ENCODE measurements around the gene CYBRD1.

Gene CYBRD1

DNA sequence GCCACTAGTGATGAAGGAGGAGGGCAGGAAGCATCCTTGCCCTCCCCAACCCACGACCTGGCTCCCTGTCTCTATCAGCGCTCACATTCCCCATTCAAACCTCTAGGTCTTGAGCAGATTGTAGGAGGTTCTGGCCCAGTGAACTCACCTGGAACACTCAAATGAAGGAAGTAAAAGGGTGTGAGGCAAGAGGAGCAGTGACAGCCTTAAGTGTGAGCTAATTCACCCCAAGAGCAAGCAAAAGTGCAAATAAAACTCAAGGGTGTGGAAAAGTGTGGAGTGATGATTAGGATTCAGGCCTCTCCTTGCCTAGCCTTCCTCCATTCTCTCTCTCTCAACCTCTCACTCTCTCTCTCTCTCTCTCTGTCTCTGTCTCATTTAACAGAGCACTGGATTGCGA, 41.0 kb downstream of the CYBRD1 start:
- ATAC-seq: no peak
- TF ChIP-seq CSDC2 (CRISPR knock-in tag; IDR thresholded peaks at IDR 0.05) (no peak), ZNF8 (CRISPR knock-in tag; IDR thresholded peaks at IDR 0.05) (no peak), PPARA (CRISPR knock-in tag; IDR thresholded peaks at IDR 0.05; ENCODE audit: borderline replicate concordance) (no peak), OSR1 (CRISPR knock-in tag; IDR thresholded peaks at IDR 0.05) (no peak), ZNF565 (CRISPR knock-in tag; conservative IDR thresholded peaks at IDR 0.05; ENCODE audit: low read depth) (no peak), ZFP30 (CRISPR knock-in tag; IDR thresholded peaks at IDR 0.05) (no peak), BACH2 (CRISPR knock-in tag; IDR thresholded peaks at IDR 0.05; ENCODE audit: borderline replicate concordance) (no peak), RARB (CRISPR knock-in tag; IDR thresholded peaks at IDR 0.05) (no peak), GLIS3 (CRISPR knock-in tag; IDR thresholded peaks at IDR 0.05) (no peak), TCF4 (CRISPR knock-in tag; IDR thresholded peaks at IDR 0.05; ENCODE audit: borderline replicate concordance) (no peak), ARNTL (CRISPR knock-in tag; IDR thresholded peaks at IDR 0.05; ENCODE audit: borderline replicate concordance, low read depth) (no peak), ISL1 (CRISPR knock-in tag; IDR thresholded peaks at IDR 0.05) (no peak), SNAI2 (CRISPR knock-in tag; IDR thresholded peaks at IDR 0.05) (no peak), ESRRG (CRISPR knock-in tag; IDR thresholded peaks at IDR 0.05) (no peak), ZFP3 (CRISPR knock-in tag; IDR thresholded peaks at IDR 0.05) (no peak)
- TF ChIP-seq, protein P1, sequence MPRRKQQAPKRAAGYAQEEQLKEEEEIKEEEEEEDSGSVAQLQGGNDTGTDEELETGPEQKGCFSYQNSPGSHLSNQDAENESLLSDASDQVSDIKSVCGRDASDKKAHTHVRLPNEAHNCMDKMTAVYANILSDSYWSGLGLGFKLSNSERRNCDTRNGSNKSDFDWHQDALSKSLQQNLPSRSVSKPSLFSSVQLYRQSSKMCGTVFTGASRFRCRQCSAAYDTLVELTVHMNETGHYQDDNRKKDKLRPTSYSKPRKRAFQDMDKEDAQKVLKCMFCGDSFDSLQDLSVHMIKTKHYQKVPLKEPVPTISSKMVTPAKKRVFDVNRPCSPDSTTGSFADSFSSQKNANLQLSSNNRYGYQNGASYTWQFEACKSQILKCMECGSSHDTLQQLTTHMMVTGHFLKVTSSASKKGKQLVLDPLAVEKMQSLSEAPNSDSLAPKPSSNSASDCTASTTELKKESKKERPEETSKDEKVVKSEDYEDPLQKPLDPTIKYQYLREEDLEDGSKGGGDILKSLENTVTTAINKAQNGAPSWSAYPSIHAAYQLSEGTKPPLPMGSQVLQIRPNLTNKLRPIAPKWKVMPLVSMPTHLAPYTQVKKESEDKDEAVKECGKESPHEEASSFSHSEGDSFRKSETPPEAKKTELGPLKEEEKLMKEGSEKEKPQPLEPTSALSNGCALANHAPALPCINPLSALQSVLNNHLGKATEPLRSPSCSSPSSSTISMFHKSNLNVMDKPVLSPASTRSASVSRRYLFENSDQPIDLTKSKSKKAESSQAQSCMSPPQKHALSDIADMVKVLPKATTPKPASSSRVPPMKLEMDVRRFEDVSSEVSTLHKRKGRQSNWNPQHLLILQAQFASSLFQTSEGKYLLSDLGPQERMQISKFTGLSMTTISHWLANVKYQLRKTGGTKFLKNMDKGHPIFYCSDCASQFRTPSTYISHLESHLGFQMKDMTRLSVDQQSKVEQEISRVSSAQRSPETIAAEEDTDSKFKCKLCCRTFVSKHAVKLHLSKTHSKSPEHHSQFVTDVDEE (CRISPR knock-in tag; IDR thresholded peaks at IDR 0.05): no peak
- TF ChIP-seq, protein P2, sequence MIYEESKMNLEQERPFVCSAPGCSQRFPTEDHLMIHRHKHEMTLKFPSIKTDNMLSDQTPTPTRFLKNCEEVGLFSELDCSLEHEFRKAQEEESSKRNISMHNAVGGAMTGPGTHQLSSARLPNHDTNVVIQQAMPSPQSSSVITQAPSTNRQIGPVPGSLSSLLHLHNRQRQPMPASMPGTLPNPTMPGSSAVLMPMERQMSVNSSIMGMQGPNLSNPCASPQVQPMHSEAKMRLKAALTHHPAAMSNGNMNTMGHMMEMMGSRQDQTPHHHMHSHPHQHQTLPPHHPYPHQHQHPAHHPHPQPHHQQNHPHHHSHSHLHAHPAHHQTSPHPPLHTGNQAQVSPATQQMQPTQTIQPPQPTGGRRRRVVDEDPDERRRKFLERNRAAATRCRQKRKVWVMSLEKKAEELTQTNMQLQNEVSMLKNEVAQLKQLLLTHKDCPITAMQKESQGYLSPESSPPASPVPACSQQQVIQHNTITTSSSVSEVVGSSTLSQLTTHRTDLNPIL (CRISPR knock-in tag; IDR thresholded peaks at IDR 0.05; ENCODE audit: low read depth): no peak
- TF ChIP-seq, protein P3, sequence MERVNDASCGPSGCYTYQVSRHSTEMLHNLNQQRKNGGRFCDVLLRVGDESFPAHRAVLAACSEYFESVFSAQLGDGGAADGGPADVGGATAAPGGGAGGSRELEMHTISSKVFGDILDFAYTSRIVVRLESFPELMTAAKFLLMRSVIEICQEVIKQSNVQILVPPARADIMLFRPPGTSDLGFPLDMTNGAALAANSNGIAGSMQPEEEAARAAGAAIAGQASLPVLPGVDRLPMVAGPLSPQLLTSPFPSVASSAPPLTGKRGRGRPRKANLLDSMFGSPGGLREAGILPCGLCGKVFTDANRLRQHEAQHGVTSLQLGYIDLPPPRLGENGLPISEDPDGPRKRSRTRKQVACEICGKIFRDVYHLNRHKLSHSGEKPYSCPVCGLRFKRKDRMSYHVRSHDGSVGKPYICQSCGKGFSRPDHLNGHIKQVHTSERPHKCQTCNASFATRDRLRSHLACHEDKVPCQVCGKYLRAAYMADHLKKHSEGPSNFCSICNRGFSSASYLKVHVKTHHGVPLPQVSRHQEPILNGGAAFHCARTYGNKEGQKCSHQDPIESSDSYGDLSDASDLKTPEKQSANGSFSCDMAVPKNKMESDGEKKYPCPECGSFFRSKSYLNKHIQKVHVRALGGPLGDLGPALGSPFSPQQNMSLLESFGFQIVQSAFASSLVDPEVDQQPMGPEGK (CRISPR knock-in tag; IDR thresholded peaks at IDR 0.05; ENCODE audit: borderline replicate concordance): no peak
- TF ChIP-seq, protein P4, sequence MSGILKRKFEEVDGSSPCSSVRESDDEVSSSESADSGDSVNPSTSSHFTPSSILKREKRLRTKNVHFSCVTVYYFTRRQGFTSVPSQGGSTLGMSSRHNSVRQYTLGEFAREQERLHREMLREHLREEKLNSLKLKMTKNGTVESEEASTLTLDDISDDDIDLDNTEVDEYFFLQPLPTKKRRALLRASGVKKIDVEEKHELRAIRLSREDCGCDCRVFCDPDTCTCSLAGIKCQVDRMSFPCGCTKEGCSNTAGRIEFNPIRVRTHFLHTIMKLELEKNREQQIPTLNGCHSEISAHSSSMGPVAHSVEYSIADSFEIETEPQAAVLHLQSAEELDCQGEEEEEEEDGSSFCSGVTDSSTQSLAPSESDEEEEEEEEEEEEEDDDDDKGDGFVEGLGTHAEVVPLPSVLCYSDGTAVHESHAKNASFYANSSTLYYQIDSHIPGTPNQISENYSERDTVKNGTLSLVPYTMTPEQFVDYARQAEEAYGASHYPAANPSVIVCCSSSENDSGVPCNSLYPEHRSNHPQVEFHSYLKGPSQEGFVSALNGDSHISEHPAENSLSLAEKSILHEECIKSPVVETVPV (CRISPR knock-in tag; IDR thresholded peaks at IDR 0.05): no peak

DNA sequence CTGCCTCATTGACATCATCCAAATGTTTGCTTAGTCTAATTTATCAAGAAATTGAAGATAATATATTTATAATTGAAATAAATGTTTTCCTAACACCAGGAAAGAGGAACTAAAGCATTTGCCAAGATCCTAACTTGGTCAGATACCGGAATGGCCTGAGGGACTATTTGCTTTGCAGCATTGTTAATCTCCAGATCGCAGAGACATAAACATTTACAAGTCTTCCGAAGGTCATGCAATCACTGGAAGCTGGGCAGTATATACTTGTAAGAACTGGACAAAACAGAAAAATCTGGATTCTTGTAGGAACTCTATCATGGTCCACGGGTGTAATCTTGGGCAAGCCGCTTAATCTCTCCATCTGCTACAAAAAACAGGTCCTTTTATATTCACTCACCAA, 42.2 kb downstream of the CYBRD1 start:
- TF ChIP-seq, protein P4 (CRISPR knock-in tag; IDR thresholded peaks at IDR 0.05): peak; percentile 67; the same call in 1 of the 2 replicates
- TF ChIP-seq, protein P1 (CRISPR knock-in tag; IDR thresholded peaks at IDR 0.05): peak; percentile 31; the same call in 1 of the 2 replicates
- no peak for TF ChIP-seq ZNF70 (CRISPR knock-in tag; IDR thresholded peaks at IDR 0.05)
- TF ChIP-seq CSDC2 (CRISPR knock-in tag; IDR thresholded peaks at IDR 0.05): no peak
- no peak for TF ChIP-seq OSR1 (CRISPR knock-in tag; IDR thresholded peaks at IDR 0.05)
- TF ChIP-seq BACH2 (CRISPR knock-in tag; IDR thresholded peaks at IDR 0.05; ENCODE audit: borderline replicate concordance): no peak
- no peak for TF ChIP-seq ESRRG (CRISPR knock-in tag; IDR thresholded peaks at IDR 0.05)
- TF ChIP-seq TOX (CRISPR knock-in tag; IDR thresholded peaks at IDR 0.05; ENCODE audit: borderline replicate concordance): no peak
- no peak for TF ChIP-seq ISL1 (CRISPR knock-in tag; IDR thresholded peaks at IDR 0.05)
- no peak for TF ChIP-seq ZNF8 (CRISPR knock-in tag; IDR thresholded peaks at IDR 0.05)
- peak; percentile 69; the same call in 1 of the 2 replicates for TF ChIP-seq TCF4 (CRISPR knock-in tag; IDR thresholded peaks at IDR 0.05; ENCODE audit: borderline replicate concordance)
- ATAC-seq: no peak

Measured in SK-N-SH treated with all-trans-retinoic acid at 6 μM for 48 hours (cell line).